Measurements from ENCODE around the gene PAK3. TPM values are rescaled to one million over a fixed set of nuclear protein-coding genes. Genes with fewer than 3 reads are reported as not detected.

PAK3 gene
- total RNA-seq, 1 donor from 2014 or later, result 12.5 TPM

DNA sequence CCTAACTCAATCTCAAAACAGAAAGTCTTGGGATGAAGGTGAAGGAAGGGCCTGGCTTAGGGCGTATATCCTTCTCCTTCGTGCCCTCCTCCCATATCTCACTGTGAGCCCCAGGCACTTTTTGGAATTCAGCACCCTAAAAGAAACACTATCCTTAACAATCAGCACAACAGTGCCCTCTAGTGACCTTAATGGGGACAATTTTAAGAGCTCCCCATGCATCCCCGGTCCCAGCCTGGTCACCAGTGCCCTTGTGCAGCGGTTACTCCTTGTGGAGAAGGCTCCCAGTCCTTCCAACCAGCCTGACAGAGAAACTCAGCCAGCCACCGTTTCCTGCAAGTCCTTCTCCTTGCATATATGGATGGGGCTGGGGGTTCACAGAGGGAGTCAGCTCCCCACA is 4.2 kb downstream of the PAK3 start:
- Mint-ChIP-seq H3K36me3 (peaks cover 11% of the 10 kb centered on the region), H3K27me3 (ENCODE audit: insufficient read depth, low read depth) (peaks cover 4% of the 10 kb centered on the region), H3K4me1 (peaks cover 37% of the 10 kb centered on the region), H3K9me3 (no peaks in the 10 kb centered on the region), H3K4me3 (no peak overlapping the region), H3K27ac (no peak overlapping the region)
- Histone ChIP-seq H3K27ac (no peak overlapping the region), H3K36me3 (no peaks in the 10 kb centered on the region), H3K4me3 (no peak overlapping the region), H2AFZ (replicated peaks) (no peak overlapping the region), H3K9ac (no peak overlapping the region), H4K20me1 (ENCODE audit: low read depth) (no peaks in the 10 kb centered on the region), H3K9me3 (ENCODE audit: low read depth) (no peaks in the 10 kb centered on the region), H3F3A (ENCODE audit: low read depth) (peaks cover 24% of the 10 kb centered on the region), H3K4me2 (no peak overlapping the region), H3K79me2 (ENCODE audit: low read depth) (peaks cover 20% of the 10 kb centered on the region), H3K4me1 (peaks cover 16% of the 10 kb centered on the region), H3K27me3 (no peaks in the 10 kb centered on the region)
- peak; percentile 83 for DNase-seq (ENCODE audit: low spot score)
- TF ChIP-seq EZH2phosphoT487 (IDR thresholded peaks at IDR 0.05), result no peak
- TF ChIP-seq EZH2 (IDR thresholded peaks at IDR 0.05), result no peak
- peak; percentile 72 for TF ChIP-seq CTCF (IDR thresholded peaks at IDR 0.05)

DNA sequence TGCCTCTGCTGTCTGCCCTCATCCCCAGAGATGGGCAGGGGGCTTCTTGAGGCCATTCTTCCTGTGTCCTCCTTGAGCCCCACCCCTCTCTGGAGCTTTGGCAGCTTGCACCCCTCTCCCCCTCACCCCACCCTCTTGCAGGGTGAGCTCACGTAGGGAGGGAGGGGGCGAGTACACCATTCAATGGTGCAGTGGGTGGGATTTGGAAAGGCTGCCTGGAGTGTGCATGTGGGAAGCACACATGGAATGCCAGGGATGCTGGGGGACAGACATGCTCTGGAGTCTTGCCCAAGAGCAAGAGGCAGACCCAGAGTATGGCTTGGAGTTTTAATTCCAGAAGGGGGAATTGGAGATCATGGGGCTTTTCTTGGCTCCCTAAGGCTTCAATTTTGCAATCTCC is 5.6 kb downstream of the PAK3 start:
- Mint-ChIP-seq H3K27ac (no peak overlapping the region), H3K4me1 (peaks cover 31% of the 10 kb centered on the region), H3K36me3 (peaks cover 11% of the 10 kb centered on the region), H3K27me3 (ENCODE audit: insufficient read depth, low read depth) (peaks cover 2% of the 10 kb centered on the region), H3K9me3 (no peaks in the 10 kb centered on the region), H3K4me3 (no peak overlapping the region)
- Histone ChIP-seq H3K27ac (no peak overlapping the region), H3K9ac (no peak overlapping the region), H3F3A (ENCODE audit: low read depth) (peaks cover 16% of the 10 kb centered on the region), H4K20me1 (ENCODE audit: low read depth) (no peaks in the 10 kb centered on the region), H3K4me1 (peaks cover 13% of the 10 kb centered on the region), H3K4me3 (no peak overlapping the region), H2AFZ (replicated peaks) (no peak overlapping the region), H3K27me3 (no peaks in the 10 kb centered on the region), H3K36me3 (no peaks in the 10 kb centered on the region), H3K79me2 (ENCODE audit: low read depth) (peaks cover 13% of the 10 kb centered on the region), H3K9me3 (ENCODE audit: low read depth) (no peaks in the 10 kb centered on the region), H3K4me2 (no peak overlapping the region)
- DNase-seq (ENCODE audit: low spot score), result no peak
- TF ChIP-seq EZH2phosphoT487 (IDR thresholded peaks at IDR 0.05) (no peak), CTCF (IDR thresholded peaks at IDR 0.05) (no peak), EZH2 (IDR thresholded peaks at IDR 0.05) (no peak)

DNA sequence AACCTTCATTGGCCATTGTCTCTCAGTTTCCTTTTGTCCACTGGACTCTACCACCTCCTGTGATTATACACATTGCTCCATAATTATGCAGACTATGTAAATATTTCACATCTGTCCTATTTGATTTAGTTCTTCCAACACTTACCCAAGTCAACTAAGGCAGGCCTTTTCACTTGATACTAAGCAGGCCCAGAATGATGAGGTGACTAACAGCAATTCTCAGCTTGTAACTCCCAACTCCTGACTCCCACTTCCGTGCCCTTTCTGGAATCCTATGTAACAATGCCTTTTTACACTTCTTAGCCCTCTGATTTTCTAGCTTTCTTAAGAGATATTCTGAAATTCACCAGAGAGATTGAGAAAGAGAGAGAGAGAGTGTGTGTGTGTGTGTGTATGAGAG is 6.6 kb downstream of the PAK3 start:
- Histone ChIP-seq H3K4me1 (peaks cover 13% of the 10 kb centered on the region), H3K4me2 (no peak overlapping the region), H4K20me1 (ENCODE audit: low read depth) (no peaks in the 10 kb centered on the region), H3K27ac (no peak overlapping the region), H3K9ac (no peak overlapping the region), H2AFZ (replicated peaks) (no peak overlapping the region), H3K9me3 (ENCODE audit: low read depth) (no peaks in the 10 kb centered on the region), H3K79me2 (ENCODE audit: low read depth) (peaks cover 13% of the 10 kb centered on the region), H3K36me3 (no peaks in the 10 kb centered on the region), H3K27me3 (no peaks in the 10 kb centered on the region), H3F3A (ENCODE audit: low read depth) (peaks cover 13% of the 10 kb centered on the region), H3K4me3 (no peak overlapping the region)
- Mint-ChIP-seq H3K36me3 (peaks cover 11% of the 10 kb centered on the region), H3K4me3 (no peak overlapping the region), H3K27me3 (ENCODE audit: insufficient read depth, low read depth) (peaks cover 2% of the 10 kb centered on the region), H3K9me3 (no peaks in the 10 kb centered on the region), H3K27ac (no peak overlapping the region), H3K4me1 (peaks cover 27% of the 10 kb centered on the region)
- TF ChIP-seq EZH2 (IDR thresholded peaks at IDR 0.05), result no peak
- no peak for TF ChIP-seq EZH2phosphoT487 (IDR thresholded peaks at IDR 0.05)
- no peak for TF ChIP-seq CTCF (IDR thresholded peaks at IDR 0.05)
- no peak for DNase-seq (ENCODE audit: low spot score)
